HFF-Myc (cell line): ENCODE data around the gene GRIN3B.

Source experiments
- DNase-seq: peaks from one replicate; pipeline ENCODE4 v3.0.0-alpha.2; 2011; ENCODE audit warnings: low read depth; ENCODE audit errors: extremely low read depth
- H3K4me3 ChIP-seq: replicated peaks from 2 replicates; pipeline ENCODE4 v1.5.1; 2011; ENCODE audit warnings: low read depth, mild to moderate bottlenecking, control low read depth, low read length
- CTCF ChIP-seq: IDR thresholded peaks from 2 replicates; pipeline ENCODE4 v1.5.1; 2012; ENCODE audit warnings: mild to moderate bottlenecking, low read depth, low read length, control low read depth; ENCODE audit errors: missing control alignments

GRIN3B gene

GRCh38 chr19:1007399-1008251, 7.4 kb downstream of the GRIN3B start:
- H3K4me3 ChIP-seq, result no peak overlapping the region
- no peak for DNase-seq
- no peak for TF ChIP-seq CTCF

DNA sequence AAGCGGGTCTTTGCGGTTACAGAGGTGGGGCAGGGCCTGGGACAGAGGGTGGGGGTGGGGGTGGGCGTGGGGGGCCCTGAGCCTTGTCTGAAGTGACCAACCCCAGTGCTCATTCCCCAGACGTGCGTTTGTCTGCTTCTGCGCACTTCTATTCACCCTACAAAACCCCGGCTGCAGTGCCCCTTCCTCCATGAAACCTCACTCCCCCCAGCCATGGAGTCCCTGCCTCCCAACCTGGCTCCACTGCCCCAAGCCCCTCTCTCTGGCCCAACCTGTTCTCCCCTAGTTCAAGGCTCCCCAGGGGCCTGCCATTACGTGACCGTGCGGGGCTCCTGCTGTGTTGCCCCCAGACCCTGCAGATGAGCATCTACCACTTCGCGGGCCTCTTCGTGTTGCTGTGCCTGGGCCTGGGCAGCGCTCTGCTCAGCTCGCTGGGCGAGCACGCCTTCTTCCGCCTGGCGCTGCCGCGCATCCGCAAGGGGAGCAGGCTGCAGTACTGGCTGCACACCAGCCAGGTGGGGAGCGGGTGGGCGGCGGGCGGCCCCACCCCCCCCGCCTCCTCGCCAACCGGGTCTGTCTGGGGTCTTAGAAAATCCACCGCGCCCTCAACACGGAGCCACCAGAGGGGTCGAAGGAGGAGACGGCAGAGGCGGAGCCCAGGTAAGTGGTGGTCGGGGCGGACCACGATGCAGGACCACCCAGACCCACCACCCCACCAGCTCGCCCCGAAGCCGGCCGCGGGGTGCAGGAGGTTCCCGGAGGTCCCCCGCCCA, 8.2 kb downstream of the GRIN3B start:
- H3K4me3 ChIP-seq, result no peak overlapping the region
- no peak for TF ChIP-seq CTCF
- no peak for DNase-seq

- no peak for TF ChIP-seq CTCF
- DNase-seq, result no peak
Measured at GRCh38 chr19:1009041-1009980, 9.1 kb downstream of the GRIN3B start.

GRCh38 chr19:1009981-1010538, 9.8 kb downstream of the GRIN3B start:
- no peak for DNase-seq
- TF ChIP-seq CTCF, result no peak
- H3K4me3 ChIP-seq, result no peak overlapping the region

More at GRCh38 chr19:1009041-1009980, 9.1 kb downstream of the GRIN3B start:
- H3K4me3 ChIP-seq, result no peak overlapping the region

DNA sequence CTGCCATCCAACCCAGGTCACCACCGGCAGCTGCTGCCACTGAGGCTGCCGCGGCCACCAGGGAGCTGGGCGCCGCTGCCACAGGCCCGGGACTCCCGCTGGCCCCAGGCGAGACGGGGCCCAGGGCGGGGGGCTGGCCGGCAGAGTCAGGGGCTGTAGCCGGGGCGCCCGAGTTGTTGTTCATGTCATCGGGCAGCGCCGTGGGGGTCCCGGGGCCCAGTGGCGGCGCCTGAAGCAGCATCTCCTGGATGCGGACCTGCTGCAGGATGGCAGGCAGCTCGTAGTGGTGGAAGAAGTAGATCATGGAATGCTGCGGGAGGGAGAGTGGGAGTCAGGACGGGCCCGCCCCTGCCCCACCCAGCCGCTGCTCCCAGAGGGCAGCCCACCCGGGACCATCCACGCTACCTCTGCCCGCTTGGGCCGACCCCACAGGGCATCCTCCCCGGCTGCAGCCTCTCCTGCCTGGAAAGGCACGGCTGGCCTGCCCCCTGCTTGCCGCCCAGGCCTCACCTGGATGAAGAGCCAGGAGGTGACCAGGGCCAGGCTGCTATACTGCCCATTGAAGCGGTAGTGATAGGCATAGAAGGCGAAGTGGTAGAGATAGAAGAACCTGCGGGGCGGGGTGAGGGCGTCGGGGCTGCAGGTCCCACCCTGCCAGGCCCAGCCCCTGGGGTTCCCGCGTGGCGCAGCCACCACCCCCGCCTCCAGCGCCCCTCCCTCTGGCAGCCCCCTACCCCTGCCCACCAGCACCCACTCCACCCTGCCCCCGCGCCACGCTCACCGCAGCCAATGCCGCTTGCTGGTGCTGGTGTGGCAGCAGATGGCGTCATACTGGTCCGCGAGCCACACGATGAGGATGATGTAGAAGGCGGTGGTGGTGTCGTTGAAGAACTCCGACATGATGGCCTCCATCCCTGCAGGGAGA, 10.6 kb downstream of the GRIN3B start:
- DNase-seq, result no peak
- no peak overlapping the region for H3K4me3 ChIP-seq
- no peak for TF ChIP-seq CTCF
